Fibroblast of skin of right quadriceps (primary cell): ENCODE results near the gene SSUH2.
A peak's percentile ranks its signal among the peaks of the same experiment; 100 is the strongest.

Experiments used
- DNase-seq: peaks from one replicate; pipeline ENCODE4 v3.0.0-alpha.2; 2013

The SSUH2 gene

DNA sequence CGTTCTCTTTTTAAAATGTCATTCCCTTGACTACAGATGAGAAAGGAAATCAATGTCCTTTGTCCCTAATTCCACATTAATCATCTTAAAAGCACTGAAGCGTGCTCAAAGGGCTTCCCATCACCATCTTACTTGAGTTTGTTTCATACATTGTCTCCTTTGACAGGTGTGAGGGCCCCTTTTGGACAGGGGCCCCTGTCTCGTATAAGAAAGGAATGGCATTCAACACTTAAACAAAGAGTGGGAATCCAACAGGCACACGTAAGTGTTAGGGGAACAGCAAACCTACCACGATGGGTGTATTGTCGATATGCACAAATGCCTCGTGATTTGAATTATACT is 5.0 kb downstream of the SSUH2 start:
- no peak for DNase-seq

DNA sequence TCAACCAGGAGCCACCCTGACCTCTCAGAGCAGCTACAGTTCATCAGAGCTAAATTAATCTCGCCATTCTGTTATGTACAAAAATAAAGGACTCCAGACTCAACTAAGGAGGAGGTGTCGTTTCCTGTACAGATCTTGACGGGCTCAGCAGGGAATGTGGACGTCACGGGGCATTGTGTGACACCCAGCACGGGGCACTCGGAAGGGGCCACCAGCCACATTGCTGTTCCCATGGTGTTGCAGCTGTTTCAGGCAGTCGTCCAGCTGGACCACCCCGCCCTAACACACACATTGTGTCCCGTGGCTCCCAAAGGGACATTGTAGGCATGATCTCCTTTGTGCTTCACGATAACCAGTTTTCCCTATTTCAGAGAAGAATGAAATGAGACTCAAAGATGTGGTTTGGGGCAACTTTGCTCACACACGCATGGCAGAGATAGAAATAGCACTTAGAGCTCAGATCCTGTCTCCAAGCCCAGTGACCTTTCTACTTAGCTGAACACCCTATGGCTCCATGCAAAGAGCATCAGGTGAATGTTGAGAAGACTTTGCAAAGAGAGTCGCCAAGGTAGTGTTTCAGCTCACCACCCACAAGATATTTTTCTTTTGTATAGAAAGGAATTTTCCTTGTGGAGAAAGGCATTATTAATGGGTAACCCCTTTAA is 5.5 kb downstream of the SSUH2 start:
- DNase-seq, result no peak

GRCh38 chr3:8637348-8637747 is 7.2 kb downstream of the SSUH2 start:
- no peak for DNase-seq

GRCh38 chr3:8635631-8636030 is 9.0 kb downstream of the SSUH2 start:
- DNase-seq, result no peak

- no peak for DNase-seq
Measured at GRCh38 chr3:8635125-8635524, 9.5 kb downstream of the SSUH2 start.

GRCh38 chr3:8632402-8633237 is 12.0 kb downstream of the SSUH2 start:
- DNase-seq, result no peak

- DNase-seq, result no peak
Measured at GRCh38 chr3:8631661-8632060, 12.9 kb downstream of the SSUH2 start.

DNA sequence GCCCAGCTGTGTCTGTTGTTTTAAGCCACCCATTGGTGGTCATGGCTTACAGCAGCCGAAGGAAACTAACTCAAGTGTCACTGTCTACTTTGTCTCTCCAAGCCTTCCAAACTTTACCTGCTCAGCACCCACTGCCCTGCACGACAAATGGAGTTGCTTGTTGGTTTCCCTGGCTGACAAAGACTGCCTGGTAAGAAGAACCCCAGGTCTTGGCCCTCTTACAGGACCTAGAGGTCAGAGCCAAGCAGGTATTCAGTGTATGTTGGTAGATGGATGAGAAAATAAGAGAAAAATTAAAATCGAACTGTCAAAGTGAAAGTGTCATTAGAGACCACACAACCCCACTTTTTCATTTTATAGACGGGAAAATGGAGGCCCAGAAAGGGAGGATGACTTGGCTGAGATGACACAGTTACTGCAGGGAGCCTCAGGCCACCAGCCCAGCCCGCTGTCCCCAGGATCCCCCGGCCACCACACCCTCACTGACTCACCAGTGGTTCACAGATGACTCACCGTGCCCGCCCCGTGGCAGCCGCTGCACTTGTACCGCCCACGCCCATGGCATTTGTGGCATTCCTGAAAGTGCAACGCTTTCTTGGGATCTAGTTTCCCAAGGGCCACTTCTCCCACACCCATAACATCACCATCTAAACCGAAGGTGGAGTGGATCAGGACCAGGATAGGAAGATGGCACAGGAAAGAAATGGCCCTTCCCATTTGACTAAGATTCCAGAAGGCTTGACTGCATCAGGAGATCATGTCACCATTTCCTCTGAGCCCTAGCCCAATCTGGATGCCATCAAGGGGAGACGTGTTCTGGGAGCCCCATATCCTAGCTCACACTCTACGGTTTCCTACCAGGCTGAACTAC is 15.2 kb downstream of the SSUH2 start:
- peak; percentile 42 for DNase-seq

DNA sequence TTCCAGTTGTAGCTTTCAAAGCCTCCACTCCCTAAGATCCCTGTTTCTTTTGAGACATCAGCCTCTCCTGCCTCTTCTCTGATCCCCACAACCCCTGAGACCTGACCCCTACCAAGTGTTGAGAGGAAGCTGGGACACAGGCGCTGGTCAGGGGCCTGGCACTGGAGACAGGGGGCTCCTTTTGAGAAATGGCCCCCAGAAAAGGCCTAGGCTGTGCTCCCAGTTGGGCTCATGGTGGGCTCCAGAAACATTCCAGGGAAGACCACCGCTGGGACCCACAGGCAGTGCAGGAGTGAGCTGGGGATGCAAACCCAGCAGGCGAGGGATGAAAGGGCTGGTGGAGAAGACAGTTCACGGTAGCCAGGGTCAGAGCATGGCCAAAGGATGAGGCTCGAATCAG is 16.6 kb downstream of the SSUH2 start:
- DNase-seq, result no peak

- DNase-seq, result no peak
Measured at GRCh38 chr3:8627201-8627940, 17.2 kb downstream of the SSUH2 start.

DNA sequence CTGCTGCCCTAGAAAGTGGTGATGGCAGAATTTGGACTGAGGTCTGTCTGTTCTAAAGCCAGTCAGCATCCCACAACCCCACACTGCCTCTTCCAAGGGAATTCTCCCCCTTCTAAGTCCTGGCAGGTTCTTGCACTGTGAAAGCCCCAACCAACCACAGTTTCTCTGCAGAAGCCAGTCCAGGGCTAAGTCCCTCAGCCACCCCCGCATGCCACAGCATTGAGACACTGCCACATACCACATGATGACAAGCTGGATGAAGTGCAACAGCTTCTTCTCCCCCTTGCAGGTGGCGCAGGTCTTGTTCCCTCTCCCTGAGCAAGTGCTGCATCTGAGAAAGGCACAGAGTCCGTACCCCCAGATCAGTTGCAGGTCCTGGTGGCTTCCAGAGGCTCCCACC is 18.6 kb downstream of the SSUH2 start:
- DNase-seq, result peak; percentile 47

DNA sequence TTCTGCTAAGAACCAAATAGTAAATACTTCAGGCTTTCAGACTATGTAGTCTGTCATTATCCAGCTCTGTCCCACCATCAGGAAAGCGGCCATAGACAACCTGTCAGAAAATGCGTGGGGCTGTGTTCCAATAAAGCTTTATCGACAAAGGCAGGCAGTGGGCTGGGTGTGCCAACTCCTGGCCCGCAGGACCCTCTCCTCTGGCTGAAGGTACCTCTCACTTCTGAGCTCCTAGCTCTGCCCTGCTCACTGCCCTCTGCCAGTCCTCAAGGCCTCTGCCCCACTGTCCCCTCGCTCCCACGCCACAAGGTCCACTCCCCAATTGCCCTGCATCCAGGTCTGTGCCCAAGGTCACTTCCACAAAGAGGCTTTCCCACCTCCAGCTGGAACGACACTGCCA is 20.0 kb downstream of the SSUH2 start:
- no peak for DNase-seq

DNA sequence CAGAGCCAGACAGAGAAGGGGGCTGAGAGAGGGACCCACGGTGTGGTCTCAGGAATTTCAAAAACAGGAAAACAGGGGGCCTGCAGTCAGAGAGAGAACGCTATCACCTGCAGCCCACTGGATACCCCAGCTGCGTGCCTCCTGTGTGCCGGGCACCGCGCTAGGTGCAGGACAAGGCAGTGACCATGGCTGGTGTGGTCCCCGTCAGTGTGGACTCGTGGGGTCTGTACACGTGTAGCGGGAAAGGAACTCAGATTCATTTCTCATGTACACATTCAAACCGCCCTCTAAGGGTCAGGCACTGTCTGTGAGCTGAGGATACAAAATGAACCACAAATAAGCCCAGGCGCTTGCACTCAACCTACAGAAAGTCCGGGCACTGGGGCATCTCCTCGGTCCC is 20.9 kb downstream of the SSUH2 start:
- DNase-seq, result no peak

DNA sequence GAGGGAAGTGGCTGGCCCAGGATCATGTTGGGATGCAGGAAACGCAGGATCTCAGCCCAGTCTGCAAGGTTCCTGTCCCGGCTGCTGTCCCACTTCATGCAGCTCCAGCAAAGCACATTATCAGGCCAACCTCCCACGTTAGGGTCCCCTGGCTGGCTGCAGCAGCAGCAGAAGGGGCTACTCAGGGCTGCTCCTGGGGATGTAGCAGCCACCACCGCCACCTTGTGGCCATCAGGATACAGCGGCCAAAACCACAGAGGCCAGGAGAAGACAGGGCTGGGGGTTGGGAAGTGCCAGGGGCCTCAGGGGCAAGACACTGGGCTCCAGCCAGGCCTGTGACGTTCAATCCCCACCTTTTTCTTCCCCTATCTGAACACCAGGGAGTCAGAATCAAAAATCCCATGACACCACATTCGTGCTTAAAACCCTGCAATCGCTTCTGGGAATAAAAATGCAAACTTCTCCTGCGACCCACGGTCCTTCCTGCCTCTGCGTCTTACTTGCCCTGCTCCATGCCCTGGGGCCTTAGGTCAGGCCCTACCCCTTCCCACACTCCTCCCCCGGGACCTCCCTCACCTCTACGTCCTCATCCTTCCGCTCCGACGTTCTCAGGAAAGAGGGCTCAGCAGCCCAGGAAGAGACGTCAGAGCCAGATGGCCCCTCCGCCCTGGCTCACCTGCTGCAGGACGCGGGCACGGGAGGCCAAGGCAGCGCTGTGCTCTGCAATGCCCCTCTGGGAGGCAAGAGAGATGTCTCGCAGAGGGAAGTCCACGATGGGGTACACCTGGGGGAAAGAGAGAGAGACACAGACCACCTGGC is 21.5 kb downstream of the SSUH2 start:
- DNase-seq, result peak; percentile 71

GRCh38 chr3:8621872-8622271 is 22.7 kb downstream of the SSUH2 start:
- peak; percentile 85 for DNase-seq

DNA sequence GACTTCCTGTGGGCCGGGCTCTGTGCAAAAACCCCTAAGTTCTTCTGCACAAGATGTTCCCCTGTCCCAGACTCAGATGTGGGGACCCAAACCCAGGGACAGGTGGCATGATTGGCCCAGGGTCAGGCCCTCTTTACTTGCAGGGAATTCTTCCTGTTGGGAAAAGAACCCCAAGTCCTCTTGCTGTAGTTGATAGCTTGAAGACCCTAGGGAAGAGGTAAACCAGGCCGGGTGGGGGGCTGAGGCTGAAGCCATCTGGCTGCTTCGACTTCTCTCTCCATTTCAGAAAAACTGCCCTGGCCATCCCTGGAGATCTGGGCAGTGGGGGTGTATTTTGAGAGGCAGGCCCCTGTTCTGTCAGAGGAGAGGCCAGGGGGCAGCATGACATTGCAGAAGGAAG is 23.5 kb downstream of the SSUH2 start:
- DNase-seq, result no peak

GRCh38 chr3:8619548-8619947 is 25.1 kb downstream of the SSUH2 start:
- peak; percentile 77 for DNase-seq

DNA sequence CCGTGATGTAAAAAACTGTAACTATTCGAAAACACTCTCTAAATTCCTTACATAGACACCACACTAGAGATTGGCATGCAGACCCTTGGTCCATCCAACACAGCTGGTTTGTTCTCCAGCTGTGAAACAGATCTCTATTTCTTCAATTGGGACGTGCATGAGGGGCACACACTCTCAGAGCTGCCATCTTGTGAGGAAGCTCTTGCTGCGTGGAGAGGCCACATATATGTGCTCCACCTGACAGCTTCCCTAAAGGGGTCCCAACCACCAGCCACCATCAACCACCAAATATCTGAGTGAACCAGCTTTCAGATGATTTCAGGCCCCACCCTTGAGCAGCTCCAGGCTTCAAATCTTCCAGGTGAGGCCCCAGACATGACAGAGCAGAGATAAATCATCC is 25.6 kb downstream of the SSUH2 start:
- DNase-seq, result no peak

DNA sequence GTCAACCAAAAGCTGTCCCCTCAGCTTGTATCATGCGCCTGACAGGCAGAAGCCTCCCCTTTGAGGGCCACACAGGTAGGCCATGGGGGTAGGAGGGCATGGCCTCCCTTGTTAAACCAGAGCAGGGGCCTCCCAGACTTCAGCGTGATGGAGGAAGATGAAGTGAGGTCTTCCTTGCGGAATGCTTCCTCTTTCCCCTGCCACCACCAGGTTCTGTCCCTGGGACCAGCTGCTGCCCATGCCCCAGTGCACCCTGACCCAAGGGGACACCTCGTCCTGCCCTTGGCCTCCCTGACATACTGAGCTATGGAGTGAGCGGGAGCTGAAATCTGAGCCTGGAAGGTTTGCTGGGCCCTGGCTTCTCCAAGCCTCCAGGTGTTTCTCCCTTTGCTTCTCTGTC is 26.7 kb downstream of the SSUH2 start:
- DNase-seq, result no peak

DNA sequence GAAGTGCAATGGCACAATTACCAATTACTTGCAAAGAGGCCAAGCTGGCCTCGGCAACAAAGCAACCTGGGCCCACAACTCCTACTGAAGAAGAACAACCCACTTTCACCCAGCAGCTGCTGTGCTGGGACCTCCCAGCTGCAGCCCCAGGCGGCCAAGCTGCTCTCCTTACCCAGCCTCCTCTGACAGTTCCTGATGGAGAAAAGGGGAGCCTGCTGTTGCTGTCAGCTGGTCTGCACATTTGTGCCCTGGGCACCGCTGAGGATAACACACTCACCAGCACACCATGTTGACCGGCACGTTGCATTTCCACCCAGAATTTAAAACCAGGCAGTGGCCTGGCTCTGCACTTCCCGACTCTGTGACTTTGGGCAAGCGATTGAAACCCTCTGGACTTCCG is 33.6 kb downstream of the SSUH2 start:
- no peak for DNase-seq

DNA sequence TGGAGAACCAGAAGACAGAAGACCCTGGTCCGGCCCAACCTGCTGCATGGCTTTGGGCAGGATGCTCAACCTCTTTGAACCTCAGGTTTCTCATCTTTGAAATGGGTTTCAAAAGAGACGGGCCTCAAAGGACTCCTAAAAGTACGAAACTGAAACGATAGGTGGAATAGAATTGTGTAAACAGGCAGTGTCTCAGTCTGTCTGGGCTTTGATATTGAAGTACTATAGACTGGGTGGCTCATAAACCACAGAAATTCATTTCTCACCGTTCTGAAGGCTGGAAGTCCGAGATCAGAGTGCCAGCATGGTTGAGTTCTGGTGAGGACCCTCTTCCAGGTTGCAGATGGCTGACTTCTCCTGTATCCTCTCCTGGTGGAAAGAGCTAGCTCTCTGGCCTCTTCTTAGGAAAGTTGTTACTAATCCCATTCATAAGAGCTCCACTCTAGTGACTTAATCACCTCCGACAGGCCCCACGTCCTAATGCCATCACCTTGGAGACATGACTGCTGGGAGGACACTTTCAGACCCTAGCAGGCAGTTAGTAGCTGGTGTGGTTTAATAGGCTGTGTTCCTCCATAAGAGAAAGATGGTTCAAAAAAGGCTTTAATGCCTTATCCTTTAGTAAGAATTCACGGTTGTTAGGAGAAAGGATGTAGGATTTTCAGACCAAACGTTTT is 35.7 kb downstream of the SSUH2 start:
- no peak for DNase-seq
